Mesodermal cell (in vitro differentiated cells): ENCODE results near the gene ARID1B.

Experiments used
- H3K27ac ChIP-seq: 2 replicates; pipeline ENCODE4 v1.7.0; 2013; ENCODE audit warnings: mild to moderate bottlenecking, low read depth, low read length, moderate library complexity; ENCODE audit not compliant: severe bottlenecking
- H3K36me3 ChIP-seq: 2 replicates; pipeline ENCODE4 v1.7.1; 2013; ENCODE audit warnings: mild to moderate bottlenecking, low read length, moderate library complexity; ENCODE audit not compliant: control insufficient read depth, insufficient read depth
- H3K4me1 ChIP-seq: one replicate; pipeline ENCODE4 v1.7.1; 2013; ENCODE audit warnings: mild to moderate bottlenecking, low read length; ENCODE audit not compliant: insufficient read depth, control insufficient read depth, poor library complexity, severe bottlenecking
- H3K4me3 ChIP-seq: 2 replicates; pipeline ENCODE4 v1.7.0; 2013; ENCODE audit warnings: low read length, control low read depth, mild to moderate bottlenecking; ENCODE audit not compliant: insufficient read depth, poor library complexity, severe bottlenecking; ENCODE audit errors: extremely low read depth
- H3K9me3 ChIP-seq: 2 replicates; pipeline ENCODE4 v1.7.1; 2013; ENCODE audit warnings: mild to moderate bottlenecking, low read length, moderate library complexity; ENCODE audit not compliant: control insufficient read depth
- WGBS, 2 experiments: methylation state at CpG; one replicate each; pipeline ENCODE4 v1.1.5; 2013; ENCODE audit warnings: missing lambda C conversion rate in 2 of 2; ENCODE audit not compliant: insufficient coverage in 2 of 2; 5-methylcytosine and 5-hydroxymethylcytosine counted together

The ARID1B gene

DNA sequence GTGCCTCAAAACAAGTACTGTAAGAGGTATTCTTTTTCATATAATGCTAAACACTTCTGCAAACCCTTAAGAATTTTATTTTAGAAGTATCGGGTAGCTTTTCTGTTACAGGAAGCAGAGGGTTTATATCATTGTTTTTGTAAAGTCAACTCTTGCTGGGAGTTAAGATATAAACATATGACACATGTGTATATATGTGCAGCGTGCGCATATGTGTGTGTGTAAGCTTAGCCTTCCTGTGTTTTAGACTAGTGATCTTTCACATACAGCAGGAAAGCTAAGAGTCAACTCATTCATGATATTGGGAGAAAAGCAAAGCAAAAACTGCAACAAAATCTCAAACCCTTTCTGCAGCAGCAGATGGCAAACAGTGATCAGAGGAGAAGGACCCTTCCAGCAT, 102.4 kb downstream of the ARID1B start:
- H3K4me3 ChIP-seq = no peak overlapping the region
- no peaks in the 10 kb centered on the region for H3K9me3 ChIP-seq
- peaks cover 6% of the 10 kb centered on the region for H3K36me3 ChIP-seq
- H3K4me1 ChIP-seq = peaks cover 11% of the 10 kb centered on the region
- H3K27ac ChIP-seq = no peak overlapping the region
- WGBS, 2 experiments = no CpG with 5 or more reads among the region's 3 CpGs

DNA sequence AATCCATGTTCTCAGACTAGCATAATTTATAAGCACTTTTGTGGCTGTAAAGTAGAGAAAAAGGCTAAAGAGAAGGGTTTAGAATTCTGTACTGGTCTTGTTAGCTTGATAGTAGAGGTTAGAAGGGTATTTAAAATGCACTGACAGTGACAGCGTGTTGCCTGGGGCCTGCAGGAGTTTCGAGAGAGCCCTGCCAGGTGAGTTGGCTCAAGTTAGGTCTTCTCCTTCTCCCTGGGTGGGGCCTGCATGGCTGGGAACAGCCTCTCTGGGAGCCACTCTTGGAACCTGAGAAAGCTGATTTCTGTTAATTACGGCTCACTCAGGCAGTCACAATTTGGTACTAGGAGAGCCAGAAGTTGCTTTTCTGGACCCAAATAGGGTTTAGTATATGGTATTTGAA, 103.7 kb downstream of the ARID1B start:
- Histone ChIP-seq H3K4me1 (peaks cover 12% of the 10 kb centered on the region), H3K4me3 (no peak overlapping the region), H3K36me3 (peaks cover 6% of the 10 kb centered on the region), H3K9me3 (no peaks in the 10 kb centered on the region), H3K27ac (no peak overlapping the region)
- 88 to 96% methylated on average over 2 to 3 of the region's 3 CpGs for WGBS, 2 experiments

DNA sequence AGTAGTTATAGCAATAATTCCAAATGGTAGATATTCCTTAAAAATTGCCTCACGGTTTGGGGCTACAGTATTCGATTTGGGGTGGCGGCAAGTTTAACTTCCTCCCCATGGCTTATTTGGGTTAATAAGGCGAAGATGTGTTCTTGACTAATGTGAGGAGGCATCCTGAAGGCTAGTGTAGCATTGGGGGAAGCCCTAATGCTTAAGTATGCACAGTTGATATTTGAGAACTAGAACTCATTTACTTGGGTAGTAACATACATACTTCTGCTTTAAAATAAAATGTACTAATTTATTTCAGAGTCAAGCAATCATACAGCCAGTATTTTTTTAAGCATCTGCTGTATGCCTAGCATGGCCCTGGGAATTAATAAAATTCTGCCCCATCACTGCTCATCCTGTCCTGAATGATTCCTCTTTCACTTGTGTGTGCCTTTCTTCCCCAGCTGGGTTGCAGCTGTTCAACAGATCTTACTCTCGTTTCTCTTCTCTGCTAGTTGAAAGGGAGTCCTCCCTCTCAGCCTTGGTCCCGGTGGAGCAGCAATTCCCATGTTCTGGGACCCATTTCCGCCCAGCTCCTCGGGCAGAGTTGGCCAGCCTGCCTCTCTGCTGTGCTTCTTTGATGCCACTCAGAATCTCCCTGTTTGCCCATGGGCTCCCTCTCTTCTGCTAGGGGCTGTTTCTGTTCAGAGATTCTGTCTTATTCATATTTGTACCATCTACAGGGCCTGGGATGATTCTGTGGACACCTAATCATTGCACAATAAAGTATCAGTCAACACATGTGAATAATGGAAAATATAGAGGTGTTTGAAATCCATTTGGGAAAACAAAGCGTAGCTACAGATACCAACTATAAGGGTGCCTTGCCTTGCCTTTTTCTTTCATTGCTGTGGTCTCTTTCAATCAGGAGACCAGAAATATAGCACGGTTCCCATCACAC, 104.8 kb downstream of the ARID1B start:
- WGBS, 2 experiments = 94 to 99% methylated on average over 7 to 9 of the region's 10 CpGs
- H3K9me3 ChIP-seq = no peaks in the 10 kb centered on the region
- peaks cover 19% of the 10 kb centered on the region for H3K4me1 ChIP-seq
- H3K36me3 ChIP-seq = peaks cover 6% of the 10 kb centered on the region
- H3K27ac ChIP-seq = no peak overlapping the region
- H3K4me3 ChIP-seq = no peak overlapping the region

DNA sequence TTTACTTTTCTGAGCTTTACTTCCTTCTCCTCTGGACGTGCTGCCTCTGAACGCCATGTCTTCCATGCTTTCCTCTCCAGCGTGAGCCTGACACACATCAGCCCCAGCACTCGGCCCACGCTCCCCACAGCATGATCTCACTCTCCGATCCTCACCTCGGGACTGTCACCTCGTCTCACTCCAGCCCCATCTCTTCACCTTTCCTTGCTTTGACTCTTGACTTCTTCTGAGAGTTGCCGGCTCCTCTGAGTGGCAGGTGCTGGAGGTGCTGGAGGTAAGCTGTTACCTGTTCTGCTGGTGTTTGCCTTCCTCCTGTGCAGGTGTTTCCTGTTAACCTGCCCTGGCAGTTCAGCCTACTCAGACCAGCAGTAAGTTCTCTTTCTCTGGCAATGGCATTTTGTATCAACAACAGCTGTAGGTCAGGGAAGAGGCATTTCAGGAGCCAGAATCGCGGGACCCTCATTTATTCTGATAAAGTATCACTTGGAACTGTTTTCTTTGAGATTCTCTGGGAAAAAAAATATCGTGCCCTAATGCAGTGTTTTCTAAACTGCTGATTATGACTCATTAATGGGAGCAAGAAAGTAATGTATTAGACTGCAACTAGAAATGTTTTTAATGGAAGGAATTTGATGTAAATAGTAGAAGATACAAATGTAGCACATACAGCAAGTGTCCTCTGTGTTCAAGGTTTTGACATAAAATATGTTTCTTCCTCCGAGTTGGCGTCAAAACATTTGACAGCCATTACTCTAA, 106.5 kb downstream of the ARID1B start:
- Histone ChIP-seq H3K4me3 (no peak overlapping the region), H3K9me3 (no peaks in the 10 kb centered on the region), H3K4me1 (peaks cover 19% of the 10 kb centered on the region), H3K36me3 (no peaks in the 10 kb centered on the region), H3K27ac (no peak overlapping the region)
- 91 to 97% methylated on average over 6 to 10 of the region's 14 CpGs for whole genome bisulfite sequencing, 2 experiments

DNA sequence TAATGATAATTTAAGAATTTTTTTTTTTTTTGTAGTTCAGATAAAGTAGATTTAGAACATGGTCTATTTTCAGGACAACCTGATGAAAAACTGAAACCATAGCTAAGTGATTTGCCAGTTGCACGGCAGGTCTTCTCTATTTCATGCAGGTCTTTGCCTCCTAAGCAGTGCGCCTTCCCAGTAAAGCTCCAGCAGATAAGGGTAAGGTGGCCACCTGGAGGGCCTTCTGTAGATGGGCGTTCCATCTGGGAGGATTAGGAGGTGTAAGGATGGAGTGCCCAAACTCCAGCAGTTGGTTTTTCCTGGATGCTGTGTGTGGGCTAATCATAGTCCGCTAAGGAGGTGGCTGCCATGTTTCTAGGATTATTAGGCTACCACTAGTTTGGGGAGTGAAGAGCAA, 107.1 kb downstream of the ARID1B start:
- peaks cover 15% of the 10 kb centered on the region for H3K4me1 ChIP-seq
- no peaks in the 10 kb centered on the region for H3K9me3 ChIP-seq
- H3K36me3 ChIP-seq = no peaks in the 10 kb centered on the region

DNA sequence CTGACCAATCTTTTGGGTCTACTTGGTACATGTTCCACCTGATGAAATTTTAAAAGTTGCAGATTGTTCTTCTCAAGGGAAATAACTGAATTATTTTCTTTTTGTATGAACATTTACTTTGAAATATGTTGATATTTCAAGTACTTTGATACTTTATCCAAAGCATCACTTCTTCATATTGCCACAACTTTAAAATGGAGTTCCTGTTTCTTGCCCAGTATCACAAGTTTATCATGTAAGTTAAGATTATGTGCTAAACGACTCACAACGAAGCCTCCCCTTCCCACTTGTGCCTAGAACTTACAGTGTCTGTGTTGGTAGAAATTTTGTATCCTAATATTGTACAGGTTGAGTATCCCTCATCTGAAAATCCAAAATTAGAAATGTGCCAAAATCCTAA, 108.4 kb downstream of the ARID1B start:
- H3K4me3 ChIP-seq = no peak overlapping the region
- no peaks in the 10 kb centered on the region for H3K36me3 ChIP-seq
- H3K9me3 ChIP-seq = no peaks in the 10 kb centered on the region
- H3K27ac ChIP-seq = no peak overlapping the region
- H3K4me1 ChIP-seq = peaks cover 8% of the 10 kb centered on the region
- WGBS, 2 experiments = no CpG with 5 or more reads among the region's 2 CpGs

More for the DNA sequence above, 107.1 kb downstream of the ARID1B start:
- 83% methylated on average over 3 to 4 of the region's 4 CpGs for WGBS, 2 experiments
- no peak overlapping the region for H3K27ac ChIP-seq
- no peak overlapping the region for H3K4me3 ChIP-seq

DNA sequence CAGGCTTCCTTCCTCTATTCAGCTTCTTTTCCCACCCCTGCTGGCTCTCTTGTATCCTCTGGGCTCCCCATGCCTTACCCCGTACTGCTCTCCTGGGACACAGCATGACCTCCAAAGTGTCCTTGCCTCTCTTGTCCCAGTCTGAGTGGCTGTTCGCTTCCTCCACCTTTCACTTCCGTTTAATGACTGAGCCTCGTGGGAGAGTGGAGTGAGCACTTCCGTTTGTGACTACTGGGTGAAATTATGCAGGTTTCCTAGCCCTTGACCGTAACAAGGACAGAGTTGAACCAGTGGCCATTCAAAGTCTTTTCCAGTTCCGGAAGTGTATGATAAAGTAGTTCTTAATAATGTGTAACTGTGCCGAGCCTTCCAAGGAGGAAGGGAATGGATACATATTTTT, 109.2 kb downstream of the ARID1B start:
- Histone ChIP-seq H3K27ac (no peak overlapping the region), H3K36me3 (no peaks in the 10 kb centered on the region), H3K4me1 (peaks cover 8% of the 10 kb centered on the region), H3K4me3 (no peak overlapping the region), H3K9me3 (no peaks in the 10 kb centered on the region)
- 63 to 72% methylated on average over 3 to 6 of the region's 8 CpGs for WGBS, 2 experiments

DNA sequence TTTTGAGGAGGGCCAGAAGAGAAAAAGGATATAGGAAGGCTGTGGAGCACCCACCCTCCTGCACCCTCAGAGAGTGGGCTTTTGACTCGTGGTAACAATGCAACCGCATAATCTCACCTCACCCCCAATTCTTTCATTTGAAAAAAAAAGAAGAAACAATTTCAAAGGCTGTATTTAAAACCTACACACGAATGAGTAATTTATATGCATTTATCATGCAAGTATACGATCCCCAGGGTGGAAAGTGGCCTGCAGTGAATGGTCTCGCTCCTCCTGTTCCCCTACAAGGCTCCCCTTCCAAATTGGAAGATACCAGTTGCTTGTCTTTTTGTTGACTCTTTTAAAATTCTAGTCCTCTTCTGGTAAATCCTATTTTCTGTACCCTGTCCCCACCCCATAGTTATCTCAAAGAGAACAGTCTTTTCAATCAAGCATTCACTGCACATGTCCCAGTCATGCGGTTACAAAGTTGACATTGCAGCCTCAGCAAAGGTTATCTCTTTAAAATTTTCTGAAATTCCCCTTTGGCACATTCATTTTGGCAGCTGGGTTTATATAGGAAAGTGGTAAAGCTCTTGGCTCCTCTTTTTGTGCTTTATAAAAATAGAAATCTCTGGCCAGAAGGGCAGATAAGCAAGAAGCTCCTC, 110.6 kb downstream of the ARID1B start:
- 50 to 85% methylated on average over 2 to 3 of the region's 6 CpGs for WGBS, 2 experiments

DNA sequence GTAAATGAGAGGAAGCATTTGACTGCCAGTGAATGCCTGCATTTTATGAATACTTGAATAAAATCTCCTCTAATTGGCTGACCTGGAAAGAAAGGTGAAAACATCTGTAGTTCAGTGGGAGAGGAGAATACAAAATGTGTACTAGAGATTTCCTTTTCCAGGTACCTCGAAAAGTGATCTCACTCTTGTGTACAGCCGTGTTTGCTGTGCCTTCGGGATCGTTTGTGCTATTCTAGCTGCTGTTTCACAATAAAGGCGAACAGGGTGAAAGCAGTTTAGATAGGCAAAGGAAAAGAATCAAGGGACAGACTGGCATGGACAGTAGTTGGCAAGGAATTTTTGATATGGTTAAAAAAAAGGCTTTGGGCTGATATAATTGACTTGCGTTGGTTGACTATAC, 112.3 kb downstream of the ARID1B start:
- H3K4me3 ChIP-seq = no peak overlapping the region
- H3K4me1 ChIP-seq = peaks cover 8% of the 10 kb centered on the region
- H3K9me3 ChIP-seq = no peaks in the 10 kb centered on the region
- H3K27ac ChIP-seq = no peak overlapping the region
- WGBS, 2 experiments = 87 to 89% methylated on average over 6 of the region's 6 CpGs
- peaks cover under 1% of the 10 kb centered on the region for H3K36me3 ChIP-seq

More for the DNA sequence above, 110.6 kb downstream of the ARID1B start:
- Histone ChIP-seq H3K9me3 (no peaks in the 10 kb centered on the region), H3K27ac (no peak overlapping the region), H3K4me3 (no peak overlapping the region), H3K4me1 (peaks cover 8% of the 10 kb centered on the region), H3K36me3 (no peaks in the 10 kb centered on the region)

DNA sequence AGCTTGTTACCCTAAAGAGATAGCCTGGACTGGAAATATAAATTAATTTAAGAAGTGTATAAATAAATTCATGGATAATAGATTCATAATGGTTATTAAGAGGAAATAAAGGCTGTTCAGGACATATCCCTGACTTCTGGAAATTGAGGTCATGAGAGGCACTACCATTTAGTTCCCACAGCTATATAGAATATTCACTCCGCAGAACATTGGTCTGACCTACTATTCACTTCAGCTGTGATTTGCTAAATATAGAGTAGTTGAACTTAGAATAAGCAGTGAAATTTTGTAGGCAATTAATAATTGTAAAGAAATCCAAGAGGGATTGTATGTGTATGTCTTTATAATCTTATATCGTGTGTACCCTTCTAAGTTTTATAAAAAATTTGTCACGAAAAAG, 112.8 kb downstream of the ARID1B start:
- H3K4me3 ChIP-seq = no peak overlapping the region
- H3K4me1 ChIP-seq = peaks cover 8% of the 10 kb centered on the region
- no peaks in the 10 kb centered on the region for H3K9me3 ChIP-seq
- no peak overlapping the region for H3K27ac ChIP-seq
- peaks cover 4% of the 10 kb centered on the region for H3K36me3 ChIP-seq
- WGBS, 2 experiments = 100% methylated on average over 1 of the region's 3 CpGs; no CpG with 5 or more reads in 1 of the 2 experiments
